ENCODE measurements around the gene QPCTL.
"Not testable (repeated sequence)": the region's sequence is repeated elsewhere in the genome, so short reads cannot be mapped to it uniquely, and the experiment has no call there.

QPCTL gene

DNA sequence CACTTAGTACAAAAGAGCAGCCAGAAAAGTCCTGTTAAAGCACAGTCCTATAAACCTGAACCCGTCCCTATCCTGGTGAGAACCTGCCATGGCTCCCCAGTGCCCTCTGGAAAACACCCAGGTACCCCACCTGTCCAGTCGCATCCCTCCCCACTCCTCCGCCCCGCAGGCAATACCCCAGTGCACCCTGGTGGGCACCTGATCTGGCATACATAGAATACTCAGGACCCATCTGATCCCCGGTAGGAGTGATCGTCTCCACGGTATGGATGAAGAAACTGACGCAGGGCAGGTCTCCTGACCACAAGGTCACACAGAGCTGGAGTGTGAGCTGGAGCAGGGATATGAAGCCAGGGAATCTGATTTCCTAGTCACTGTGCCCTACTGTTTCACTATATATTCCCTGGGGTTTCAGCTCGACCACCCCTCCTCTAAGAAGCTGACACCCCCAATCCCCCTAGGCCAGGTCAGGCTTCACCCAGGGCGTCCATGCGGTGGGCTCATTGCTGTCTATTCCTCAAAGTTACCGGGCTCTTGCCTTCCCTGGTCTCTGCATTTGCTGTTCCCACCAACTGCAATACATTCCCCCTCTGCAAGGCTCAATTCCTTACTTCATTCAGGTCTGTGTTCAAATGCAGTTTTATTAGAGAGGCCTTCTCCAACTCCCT lies 25.7 kb downstream of the QPCTL start:
- DNase-seq: no peak

DNA sequence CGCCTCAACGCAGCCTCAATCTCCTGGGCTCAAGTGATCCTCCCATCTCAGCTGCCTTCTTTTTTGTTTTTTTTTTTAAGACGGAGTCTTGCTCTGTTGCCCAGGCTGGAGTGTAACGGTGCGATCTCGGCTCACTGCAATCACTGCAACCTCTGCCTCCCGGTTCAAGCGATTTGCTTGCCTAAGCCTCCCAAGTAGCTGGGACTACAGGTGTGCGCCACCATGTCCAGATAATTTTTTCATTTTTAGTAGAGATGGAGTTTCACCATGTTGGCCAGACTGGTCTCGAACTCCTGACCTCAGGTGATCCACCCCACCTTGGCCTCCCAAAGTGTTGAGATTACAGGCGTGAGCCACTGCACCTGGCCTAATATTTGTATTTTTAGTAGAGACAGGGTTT lies 27.6 kb downstream of the QPCTL start:
- not testable (repeated sequence) for DNase-seq

DNA sequence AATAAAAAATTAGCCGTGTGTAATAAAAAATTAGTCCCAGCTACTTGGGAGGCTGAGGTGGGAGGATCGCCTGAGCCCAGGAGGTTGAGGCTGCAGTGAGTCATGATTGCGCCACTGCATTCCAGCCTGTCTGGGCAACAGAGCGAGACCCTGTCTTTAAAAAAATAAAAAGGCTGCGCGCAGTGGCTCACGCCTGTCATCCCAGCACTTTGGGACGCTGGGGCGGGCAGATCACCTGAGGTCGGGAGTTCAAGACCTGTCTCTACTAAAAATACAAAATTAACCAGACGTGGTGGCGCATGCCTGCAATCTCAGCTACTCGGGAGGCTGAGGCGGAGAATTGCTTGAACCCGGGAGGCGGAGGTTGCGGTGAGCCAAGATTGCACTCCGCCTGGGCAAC lies 36.2 kb downstream of the QPCTL start:
- DNase-seq: not testable (repeated sequence)

DNA sequence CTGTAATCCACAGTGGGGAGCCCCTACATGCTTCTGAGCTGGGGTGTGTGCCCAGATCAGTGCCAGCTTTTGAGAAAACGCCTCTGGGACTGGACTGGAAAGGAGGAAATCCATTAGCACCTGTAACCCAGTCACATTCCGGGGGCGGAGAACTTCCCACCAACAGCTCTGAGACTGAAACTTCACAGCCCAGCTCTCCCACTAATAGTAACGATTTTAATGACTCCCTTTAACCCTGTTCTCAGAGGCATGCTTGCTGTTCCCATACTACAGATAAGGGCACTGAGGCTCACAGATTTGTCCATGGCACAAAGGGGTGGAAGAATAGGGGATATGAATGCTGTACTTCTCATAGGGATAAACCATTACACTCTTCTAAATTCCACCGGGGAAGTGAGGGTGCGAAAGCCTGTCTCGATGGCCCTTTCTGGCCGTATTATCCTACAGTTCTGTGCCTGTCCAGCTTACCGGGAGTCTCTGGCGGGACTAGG lies 37.4 kb downstream of the QPCTL start:
- DNase-seq: no peak

DNA sequence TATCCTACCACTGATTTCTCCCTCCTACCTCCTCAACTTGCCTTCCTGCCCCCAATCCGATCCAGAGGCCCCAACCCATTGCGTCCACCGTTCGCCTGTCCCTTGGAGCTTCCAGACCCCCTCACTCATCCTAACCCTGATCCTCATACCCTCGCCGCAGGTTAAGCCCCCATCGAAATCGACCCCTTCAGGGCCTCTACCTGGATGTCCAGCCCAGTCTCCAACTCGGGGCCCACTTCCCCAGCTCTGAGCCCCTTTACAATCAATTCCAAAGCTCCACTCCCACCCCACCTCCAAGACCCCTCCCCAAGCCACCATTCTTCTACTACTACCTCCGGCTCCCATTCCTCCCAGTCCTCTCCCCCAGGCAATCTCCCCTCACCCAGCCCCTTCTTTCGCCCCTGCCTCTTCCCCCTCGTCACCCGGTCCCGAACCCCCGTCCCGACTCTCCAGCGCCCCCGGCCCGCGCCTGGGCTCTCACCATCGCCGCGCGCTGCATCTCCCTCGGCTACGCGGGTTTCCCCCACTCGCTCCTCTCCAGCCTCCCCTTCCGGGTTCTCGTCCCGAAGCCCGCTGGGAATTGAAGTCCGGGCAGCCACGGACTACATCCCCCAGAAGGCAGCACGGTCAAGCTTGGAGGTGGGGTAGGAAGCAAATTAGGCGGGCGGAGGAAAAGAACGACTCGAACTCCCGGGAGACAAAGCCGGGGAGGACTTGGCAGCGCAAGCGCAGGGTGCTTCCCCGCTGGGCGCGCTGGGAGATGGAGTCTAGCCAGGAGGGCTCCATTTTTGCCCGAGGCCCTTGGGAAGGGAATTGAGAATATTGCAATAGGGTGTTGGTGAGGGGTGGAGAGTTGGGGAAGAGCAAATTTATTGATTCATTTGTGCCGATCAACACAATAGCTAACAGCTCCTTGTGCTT lies 38.2 kb downstream of the QPCTL start, which contains the start of gene FBXO46:
TSS of gene FBXO46 (minus strand) at position 529 of the 921 bp plus-strand sequence. CDS start 17,401 bp downstream, outside the sequence.
- peak; percentile 99 for DNase-seq

DNA sequence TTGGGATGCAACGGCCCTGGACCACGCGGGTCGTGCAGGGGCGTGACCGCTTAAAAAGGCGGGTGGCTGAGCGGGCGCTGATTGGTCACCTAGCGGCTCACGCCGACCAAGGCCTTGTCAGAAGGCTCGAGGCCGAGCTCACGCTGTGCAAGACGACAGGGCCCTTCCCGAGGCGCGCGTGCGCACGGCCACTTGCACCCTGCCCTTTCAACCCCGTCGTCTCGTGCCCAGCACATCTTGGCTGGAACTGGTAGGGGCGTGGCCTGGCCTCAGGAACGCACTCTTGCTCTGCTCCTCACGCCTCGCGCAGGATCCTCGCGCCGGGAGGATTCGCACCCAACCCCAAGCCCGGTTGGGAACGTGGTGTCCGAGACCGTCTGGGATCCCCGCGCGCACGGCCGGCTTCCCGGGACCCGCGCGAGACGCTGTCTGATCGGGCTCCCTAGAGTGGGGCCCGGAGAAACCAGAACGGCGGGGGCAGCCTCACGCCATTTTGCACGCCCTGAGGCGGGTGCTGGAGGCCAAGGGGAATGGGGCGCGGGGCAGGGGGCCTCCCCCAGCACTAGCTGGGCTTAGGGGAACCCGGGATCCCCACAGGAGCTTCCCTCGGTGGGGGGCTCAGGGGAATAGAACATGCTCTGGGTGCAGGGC lies 40.8 kb downstream of the QPCTL start, which contains the start of gene MEIOSIN:
TSS of gene MEIOSIN (plus strand) at position 280 of the 651 bp plus-strand sequence. CDS start 1,938 bp downstream, outside the sequence.
- DNase-seq: no peak

DNA sequence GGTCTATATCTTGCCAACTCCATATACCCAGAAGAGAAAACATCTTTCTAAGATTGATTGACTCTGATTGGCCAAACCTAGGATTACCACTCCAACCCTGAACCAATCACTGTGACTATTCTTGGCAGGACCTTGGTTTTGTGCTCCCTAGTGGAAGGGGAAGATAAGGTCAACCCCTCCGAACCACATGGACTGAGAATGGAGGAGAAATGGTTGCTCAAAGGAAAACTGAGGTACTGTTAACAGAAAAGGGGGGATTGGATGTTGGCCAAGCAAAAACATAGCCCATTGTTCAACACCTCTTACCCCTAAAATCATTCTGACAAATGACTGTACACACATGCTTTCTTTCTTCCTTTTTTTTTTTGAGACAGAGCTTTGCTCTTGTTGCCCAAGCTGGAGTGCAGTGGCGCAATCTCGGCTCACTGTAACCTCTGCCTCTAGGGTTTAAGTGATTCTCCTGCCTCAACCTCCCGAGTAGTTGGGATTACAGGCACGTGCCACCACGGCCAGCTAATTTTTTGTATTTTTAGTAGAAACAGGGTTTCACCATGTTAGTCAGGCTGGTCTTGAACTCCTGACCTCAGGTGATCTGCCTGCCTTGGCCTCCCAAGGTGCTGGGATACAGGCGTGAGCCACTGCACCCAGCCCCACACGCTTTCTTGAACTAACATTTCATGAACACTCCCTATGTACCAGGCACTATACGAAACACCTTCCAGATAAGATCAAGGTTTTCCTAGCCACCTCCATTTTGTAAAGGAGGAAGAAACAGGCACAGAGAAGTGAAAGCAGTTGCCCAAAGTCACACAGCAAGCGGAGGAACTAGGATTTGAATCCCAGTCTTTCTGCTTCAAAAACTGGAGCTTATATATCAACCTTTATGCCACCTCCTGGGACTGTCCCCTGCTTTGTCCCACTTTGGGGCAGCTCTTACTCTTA lies 47.3 kb downstream of the QPCTL start:
- no peak for DNase-seq

DNA sequence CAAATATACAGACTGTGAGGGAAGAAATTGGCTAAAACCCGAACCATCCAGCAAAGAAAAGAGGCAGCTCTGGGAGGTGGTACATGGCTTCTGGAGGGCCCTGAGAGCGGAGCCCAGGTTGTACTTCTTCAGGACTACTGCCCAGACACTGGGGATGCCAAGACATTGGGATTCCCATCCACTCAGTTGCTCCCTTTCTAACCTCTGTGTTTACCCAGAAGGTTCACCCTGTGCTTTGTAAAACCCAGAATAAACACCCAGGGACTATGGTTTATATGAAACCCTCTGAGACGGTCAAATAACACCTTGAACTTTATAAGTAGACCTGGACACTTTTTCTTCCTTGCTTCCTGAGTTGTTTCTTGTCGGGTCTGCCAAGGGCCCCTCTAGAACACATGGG lies 50.5 kb downstream of the QPCTL start:
- no peak for DNase-seq

DNA sequence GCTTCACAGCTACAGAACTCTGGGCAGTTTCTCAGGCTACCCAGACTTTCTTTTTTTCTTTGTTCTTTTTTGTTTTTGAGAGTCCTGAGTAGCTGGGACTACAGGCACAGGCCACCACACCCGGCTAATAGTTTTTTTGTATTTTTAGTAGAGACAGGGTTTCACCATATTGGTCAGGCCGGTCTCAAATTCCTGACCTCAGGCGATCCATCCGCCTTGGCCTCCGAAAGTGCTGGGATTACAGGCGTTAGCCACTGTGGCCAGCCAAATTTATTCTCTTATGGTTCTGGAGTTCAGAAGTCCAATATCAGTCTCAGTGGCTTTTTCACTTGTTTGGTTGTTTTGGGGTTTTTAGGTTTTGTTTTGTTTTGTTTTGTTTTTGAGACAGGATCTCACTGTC lies 53.1 kb downstream of the QPCTL start:
- DNase-seq: no peak

DNA sequence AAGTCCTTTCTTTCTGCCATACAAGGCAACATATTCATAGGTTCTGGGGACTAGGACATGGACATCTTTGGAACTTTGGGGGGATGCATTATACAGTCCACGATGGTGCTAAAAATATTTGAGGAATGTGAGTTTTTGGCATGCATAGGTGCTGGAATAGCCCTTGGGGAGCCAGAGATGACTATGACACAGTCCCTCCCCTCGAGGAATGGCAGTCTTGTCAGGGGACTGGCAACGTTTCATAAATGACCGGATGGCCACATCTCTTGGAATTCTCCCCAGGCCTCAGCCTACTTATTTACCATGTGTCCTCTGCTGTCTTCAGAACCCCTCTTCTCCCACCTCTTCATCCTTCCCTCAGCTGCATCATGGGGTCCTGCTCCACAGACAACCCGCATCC lies 54.4 kb downstream of the QPCTL start:
- no peak for DNase-seq

DNA sequence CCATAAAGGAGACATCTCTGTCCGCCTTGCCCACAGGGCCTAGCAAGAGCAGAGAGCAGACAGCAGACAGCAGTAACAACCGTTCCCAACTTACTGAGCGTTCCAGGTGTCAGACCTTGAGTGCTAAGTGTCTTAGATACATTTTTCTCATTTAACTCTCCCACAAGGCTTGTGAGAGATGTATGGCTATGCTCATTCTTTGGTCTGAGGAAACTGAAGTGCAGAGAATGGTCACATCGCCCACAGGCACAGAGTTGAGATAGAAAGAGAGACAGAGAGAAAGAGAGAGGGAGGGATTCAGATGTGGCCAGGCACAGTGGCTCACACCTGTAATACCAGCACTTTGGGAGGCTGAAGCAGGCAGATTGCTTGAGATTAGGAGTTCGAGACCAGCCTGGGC lies 55.0 kb downstream of the QPCTL start:
- no peak for DNase-seq

DNA sequence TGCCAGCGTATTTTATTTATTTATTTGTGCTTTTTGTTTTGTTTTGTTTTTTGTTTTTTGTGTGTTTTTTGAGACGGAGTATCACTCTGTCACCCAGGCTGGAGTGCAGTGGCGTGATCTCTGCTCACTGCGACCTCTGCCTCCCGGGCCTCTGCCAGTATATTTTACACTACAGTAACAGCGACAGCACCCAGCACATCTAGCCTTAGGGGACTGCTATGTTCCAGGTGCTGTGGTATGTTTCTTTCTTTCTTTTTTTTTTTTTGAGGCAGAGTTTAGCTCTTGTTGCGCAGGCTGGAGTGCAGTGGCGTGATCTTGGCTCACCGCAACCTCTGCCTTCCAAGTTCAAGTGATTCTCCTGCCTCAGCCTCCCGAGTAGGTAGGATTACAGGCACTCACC lies 59.0 kb downstream of the QPCTL start:
- not testable (repeated sequence) for DNase-seq

DNA sequence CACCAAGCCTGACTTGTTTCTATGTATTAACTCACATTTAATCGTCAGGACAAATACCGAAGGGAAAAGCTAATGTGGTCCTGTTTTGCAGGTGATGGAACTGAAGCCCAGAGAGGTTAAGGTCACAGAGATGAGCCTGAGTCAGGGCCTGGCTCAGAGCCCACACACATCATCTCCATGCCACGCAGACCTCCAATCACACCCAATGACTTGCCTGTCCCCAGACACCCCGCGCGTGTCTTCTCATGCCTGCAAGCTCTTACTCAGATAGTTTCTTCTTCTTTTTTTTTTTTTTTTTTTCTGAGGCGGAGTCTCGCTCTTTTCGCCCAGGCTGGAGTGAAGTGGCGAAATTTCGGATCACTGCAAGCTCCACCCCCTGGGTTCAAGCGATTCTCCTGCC lies 60.2 kb downstream of the QPCTL start:
- DNase-seq: no peak

DNA sequence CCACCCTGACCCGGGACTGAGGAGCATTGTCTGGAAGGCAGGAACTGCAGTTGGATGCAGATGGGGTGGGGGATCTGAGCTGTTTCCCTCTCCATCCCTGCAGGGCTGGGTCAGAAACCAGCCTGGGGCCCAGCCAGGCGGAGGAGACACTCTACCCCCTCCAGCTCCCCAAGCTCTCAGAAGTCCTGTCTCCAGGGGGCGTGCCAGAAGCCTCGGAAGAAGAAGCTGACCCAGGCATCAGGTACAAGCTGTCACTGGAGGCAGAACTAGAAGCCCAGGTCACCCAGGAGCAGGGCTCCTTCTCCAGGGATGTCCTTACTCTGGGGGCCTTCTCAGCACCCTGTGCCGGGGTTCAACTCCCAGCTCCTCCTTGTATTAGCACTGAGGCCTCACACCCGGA lies 61.1 kb downstream of the QPCTL start:
- no peak for DNase-seq
